HG03469 (cell line): ENCODE measurements around the gene CDK17.
"Not testable (repeated sequence)": the region's sequence is repeated elsewhere in the genome, so short reads cannot be mapped to it uniquely, and the experiment has no call there.

Experiments
- ATAC-seq: cut with Tn5 transposase; IDR thresholded peaks from one replicate; pipeline ENCODE4 v1.9.1; 2021; ENCODE audit warnings: mild to moderate bottlenecking, moderate library complexity, moderate number of reproducible peaks; ENCODE audit not compliant: unreplicated experiment

Gene CDK17

GRCh38 chr12:96326628-96327227 is 73.5 kb downstream of the CDK17 start:
- ATAC-seq, result no peak

- ATAC-seq, result no peak
Observed at GRCh38 chr12:96323906-96324305, 76.3 kb downstream of the CDK17 start.

- ATAC-seq, result no peak
Observed at GRCh38 chr12:96322720-96323119, 77.5 kb downstream of the CDK17 start.

- no peak for ATAC-seq
Observed at GRCh38 chr12:96321941-96322340, 78.3 kb downstream of the CDK17 start.

GRCh38 chr12:96317801-96318200 is 82.4 kb downstream of the CDK17 start:
- ATAC-seq, result not testable (repeated sequence)

GRCh38 chr12:96315741-96316481 is 84.3 kb downstream of the CDK17 start:
- ATAC-seq, result not testable (repeated sequence)

GRCh38 chr12:96314723-96315122 is 85.5 kb downstream of the CDK17 start:
- no peak for ATAC-seq

- no peak for ATAC-seq
Observed at GRCh38 chr12:96313606-96314005, 86.6 kb downstream of the CDK17 start.

GRCh38 chr12:96311191-96311590 is 89.0 kb downstream of the CDK17 start:
- no peak for ATAC-seq

- ATAC-seq, result no peak
Observed at GRCh38 chr12:96310067-96310466, 90.2 kb downstream of the CDK17 start.

- no peak for ATAC-seq
Observed at GRCh38 chr12:96308881-96309280, 91.4 kb downstream of the CDK17 start.

- no peak for ATAC-seq
Observed at GRCh38 chr12:96305665-96306064, 94.6 kb downstream of the CDK17 start.

- ATAC-seq, result no peak
Observed at GRCh38 chr12:96303653-96304052, 96.6 kb downstream of the CDK17 start.

- no peak for ATAC-seq
Observed at GRCh38 chr12:96302687-96303310, 97.4 kb downstream of the CDK17 start.

- no peak for ATAC-seq
Observed at GRCh38 chr12:96301732-96302131, 98.5 kb downstream of the CDK17 start.

GRCh38 chr12:96300064-96300463 is 100.2 kb downstream of the CDK17 start:
- no peak for ATAC-seq

GRCh38 chr12:96297504-96297903 is 102.7 kb downstream of the CDK17 start:
- no peak for ATAC-seq

GRCh38 chr12:96295532-96296160 is 104.6 kb downstream of the CDK17 start:
- ATAC-seq, result no peak

- no peak for ATAC-seq
Observed at GRCh38 chr12:96294831-96295230, 105.4 kb downstream of the CDK17 start.

- ATAC-seq, result no peak
Observed at GRCh38 chr12:96293093-96293492, 107.1 kb downstream of the CDK17 start.

- no peak for ATAC-seq
Observed at GRCh38 chr12:96289067-96289466, 111.2 kb downstream of the CDK17 start.

- ATAC-seq, result no peak
Observed at GRCh38 chr12:96285158-96285557, 115.1 kb downstream of the CDK17 start.
